ENCODE results near the gene DIRAS1. TPM values are rescaled to one million over a fixed set of nuclear protein-coding genes. Genes with fewer than 3 reads are reported as not detected.
"Not testable (repeated sequence)": the region's sequence is repeated elsewhere in the genome, so short reads cannot be mapped to it uniquely, and the experiment has no call there.

DIRAS1 gene
- total RNA-seq, 1 donor from 2014 or later: 23.1 TPM

DNA sequence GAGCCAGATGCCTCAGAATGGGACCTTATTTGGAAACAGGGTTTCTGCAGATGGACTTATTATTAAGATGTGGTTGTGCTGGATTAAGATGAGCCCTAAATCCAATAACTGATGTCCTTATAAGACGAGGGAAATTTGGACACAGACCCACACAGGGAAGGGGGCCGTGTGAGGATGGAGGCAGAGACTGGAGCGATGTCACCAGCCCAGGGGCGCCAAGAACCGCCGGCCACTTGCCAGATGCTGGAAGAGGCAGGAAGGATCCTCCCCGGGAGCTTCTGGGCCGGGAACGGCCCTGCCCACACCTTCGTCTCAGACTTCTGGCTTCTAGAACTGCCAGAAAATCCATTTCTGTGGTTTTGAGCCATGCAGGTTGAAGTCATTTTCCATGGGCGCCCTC, 45.3 kb downstream of the DIRAS1 start:
- no peak for DNase-seq

DNA sequence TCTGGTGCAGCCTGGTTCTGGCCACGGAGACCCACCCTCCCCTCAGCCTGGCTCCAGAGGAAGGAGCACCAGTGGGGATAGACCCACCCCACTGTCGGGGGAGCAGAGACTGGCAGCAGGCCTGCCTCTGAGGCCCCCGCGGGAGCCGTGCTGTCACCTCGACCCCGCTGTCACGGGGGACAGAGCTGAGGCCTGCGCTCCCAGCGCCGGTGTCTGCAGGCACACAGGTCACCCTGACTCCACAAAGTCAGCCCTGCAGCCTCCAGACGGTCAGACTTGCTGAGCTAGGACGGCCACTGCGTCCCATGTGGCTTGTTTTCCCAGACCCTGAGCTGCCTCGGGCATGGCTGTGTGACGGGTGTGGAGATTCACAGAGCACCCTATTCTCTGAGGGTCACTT, 51.0 kb downstream of the DIRAS1 start:
- no peak for DNase-seq

DNA sequence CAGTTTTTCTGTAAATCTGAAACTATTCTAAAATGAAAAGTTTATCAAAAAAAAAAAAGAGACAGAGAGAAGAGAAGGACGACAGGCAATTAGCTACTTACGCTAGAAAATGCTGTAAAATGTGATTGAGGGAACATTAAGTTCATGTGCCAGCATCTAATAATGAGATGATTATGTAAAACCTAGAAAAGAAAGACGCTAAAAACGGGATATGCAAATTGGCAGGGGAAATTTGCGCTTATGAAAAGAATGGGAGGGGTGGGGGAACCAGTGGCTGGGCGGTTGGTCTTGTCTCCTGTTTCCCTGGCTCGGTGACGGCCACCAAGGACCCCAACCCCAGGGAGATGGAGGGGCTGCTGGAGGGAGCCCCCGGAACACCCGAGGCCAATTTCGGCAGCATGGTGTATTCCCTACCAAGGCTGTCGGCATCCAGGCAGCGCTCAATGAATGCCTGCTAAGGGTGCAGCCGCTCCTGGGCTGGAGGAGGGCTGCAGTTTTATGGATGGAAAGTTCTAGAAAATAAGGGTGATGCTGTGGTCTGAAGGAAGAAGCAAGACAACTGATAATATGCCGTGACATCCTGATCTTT, 52.9 kb downstream of the DIRAS1 start:
- no peak for DNase-seq

DNA sequence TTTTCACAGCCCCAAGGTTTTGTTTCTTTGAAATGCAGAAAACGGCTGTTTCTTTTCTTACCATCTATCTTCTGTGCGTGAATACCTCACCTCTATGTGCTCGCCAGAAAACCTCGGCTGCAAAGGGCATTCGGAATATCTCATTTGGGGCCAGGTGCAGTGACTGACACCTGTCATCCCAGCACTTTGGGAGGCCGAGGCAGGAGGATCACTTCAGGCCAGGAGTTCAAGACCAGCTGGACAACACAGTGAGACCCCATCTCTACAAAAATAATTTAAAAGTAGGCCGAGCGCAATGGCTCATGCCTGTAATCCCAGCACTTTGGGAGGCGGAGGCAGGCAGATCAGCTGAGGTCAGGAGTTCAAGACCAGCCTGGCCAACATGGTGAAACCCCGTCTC, 53.8 kb downstream of the DIRAS1 start:
- DNase-seq: not testable (repeated sequence)

DNA sequence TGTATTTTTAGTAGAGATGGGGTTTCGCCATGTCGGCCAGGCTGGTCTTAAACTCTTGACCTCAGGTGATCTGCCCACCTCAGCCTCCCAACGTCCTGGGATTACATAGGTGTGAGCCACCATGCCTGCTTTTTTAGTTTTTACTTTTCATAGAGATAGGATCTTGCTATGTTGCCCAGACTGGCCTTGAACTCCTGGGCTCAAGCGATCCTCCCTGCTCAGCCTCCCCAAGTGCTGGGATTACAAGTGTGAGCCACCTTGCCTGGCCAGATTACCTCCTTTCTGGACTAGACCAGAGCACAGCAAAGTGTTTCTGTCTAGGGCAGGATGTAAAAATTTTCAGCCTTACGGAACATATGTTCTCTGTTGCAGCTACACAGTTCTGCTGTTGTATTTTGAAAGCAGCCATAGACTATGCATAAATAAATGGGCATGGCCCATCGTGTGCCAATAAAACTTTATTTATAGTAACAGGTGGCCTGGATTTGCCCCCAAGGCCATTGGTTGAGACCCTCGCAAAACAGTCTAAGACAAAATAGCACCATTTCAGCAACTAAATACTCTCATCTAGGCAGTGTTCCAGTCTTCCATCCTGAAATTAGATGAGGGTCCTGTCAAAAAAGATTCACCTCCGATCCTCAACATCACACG, 54.7 kb downstream of the DIRAS1 start:
- no peak for DNase-seq

DNA sequence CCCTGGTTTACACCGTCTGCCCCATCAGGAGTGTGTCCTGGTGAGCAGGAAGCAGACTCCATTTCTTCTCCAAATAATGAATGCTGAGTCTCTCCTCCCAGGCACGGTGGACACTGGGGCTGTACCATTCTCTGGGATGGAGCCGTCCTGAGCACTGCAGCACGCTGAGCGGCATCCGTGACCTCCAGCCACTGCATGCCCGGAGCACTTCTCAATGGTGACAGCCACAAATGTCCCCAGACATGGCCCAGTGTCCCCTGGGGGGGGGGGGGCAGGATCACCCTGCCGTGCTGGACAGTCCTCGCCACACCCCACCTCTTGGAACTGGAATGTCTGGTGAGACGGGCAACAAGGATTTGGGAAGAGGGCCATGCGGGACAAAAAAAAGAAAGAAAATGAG, 56.1 kb downstream of the DIRAS1 start:
- no peak for DNase-seq

Other genes with a start within 250 kb of the DIRAS1 start
- 4.7 TPM for gene GADD45B, start 245.2 kb downstream of the DIRAS1 start, total RNA-seq
- 4.2 TPM for gene GNG7, start 18.7 kb downstream of the DIRAS1 start, total RNA-seq
- 20.4 TPM for gene SLC39A3, start 18.6 kb upstream of the DIRAS1 start, total RNA-seq
- gene SGTA, start 61.9 kb upstream of the DIRAS1 start, total RNA-seq: 24.2 TPM
- 40.4 TPM for gene THOP1, start 64.1 kb upstream of the DIRAS1 start, total RNA-seq
- 17.5 TPM for gene ZNF554, start 98.5 kb upstream of the DIRAS1 start, total RNA-seq
- gene ZNF555, start 120.1 kb upstream of the DIRAS1 start, total RNA-seq: 20.3 TPM
- gene ZNF556, start 146.0 kb upstream of the DIRAS1 start, total RNA-seq: 0.16 TPM
- 5.0 TPM for gene ZNF57, start 179.6 kb upstream of the DIRAS1 start, total RNA-seq
- gene ZNF77, start 223.6 kb upstream of the DIRAS1 start, total RNA-seq: 6.4 TPM

All from occipital lobe (tissue), 2 donors.